NCI-H2107 treated with DMSO at 0.1 percent for 48 hours (cell line): ENCODE measurements around the gene NPHP3.
"Not testable (repeated sequence)": the region's sequence is repeated elsewhere in the genome, so short reads cannot be mapped to it uniquely, and the experiment has no call there.

Experiments used
- DNase-seq: peaks from one replicate; lab custom pipeline; 2025; ENCODE audit not compliant: unreplicated experiment; lab: John Stamatoyannopoulos, UW

Gene NPHP3, protein sequence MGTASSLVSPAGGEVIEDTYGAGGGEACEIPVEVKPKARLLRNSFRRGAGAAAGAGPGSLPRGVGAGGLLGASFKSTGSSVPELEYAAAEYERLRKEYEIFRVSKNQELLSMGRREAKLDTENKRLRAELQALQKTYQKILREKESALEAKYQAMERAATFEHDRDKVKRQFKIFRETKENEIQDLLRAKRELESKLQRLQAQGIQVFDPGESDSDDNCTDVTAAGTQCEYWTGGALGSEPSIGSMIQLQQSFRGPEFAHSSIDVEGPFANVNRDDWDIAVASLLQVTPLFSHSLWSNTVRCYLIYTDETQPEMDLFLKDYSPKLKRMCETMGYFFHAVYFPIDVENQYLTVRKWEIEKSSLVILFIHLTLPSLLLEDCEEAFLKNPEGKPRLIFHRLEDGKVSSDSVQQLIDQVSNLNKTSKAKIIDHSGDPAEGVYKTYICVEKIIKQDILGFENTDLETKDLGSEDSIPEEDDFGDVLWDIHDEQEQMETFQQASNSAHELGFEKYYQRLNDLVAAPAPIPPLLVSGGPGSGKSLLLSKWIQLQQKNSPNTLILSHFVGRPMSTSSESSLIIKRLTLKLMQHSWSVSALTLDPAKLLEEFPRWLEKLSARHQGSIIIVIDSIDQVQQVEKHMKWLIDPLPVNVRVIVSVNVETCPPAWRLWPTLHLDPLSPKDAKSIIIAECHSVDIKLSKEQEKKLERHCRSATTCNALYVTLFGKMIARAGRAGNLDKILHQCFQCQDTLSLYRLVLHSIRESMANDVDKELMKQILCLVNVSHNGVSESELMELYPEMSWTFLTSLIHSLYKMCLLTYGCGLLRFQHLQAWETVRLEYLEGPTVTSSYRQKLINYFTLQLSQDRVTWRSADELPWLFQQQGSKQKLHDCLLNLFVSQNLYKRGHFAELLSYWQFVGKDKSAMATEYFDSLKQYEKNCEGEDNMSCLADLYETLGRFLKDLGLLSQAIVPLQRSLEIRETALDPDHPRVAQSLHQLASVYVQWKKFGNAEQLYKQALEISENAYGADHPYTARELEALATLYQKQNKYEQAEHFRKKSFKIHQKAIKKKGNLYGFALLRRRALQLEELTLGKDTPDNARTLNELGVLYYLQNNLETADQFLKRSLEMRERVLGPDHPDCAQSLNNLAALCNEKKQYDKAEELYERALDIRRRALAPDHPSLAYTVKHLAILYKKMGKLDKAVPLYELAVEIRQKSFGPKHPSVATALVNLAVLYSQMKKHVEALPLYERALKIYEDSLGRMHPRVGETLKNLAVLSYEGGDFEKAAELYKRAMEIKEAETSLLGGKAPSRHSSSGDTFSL (N-terminal part only)

DNA sequence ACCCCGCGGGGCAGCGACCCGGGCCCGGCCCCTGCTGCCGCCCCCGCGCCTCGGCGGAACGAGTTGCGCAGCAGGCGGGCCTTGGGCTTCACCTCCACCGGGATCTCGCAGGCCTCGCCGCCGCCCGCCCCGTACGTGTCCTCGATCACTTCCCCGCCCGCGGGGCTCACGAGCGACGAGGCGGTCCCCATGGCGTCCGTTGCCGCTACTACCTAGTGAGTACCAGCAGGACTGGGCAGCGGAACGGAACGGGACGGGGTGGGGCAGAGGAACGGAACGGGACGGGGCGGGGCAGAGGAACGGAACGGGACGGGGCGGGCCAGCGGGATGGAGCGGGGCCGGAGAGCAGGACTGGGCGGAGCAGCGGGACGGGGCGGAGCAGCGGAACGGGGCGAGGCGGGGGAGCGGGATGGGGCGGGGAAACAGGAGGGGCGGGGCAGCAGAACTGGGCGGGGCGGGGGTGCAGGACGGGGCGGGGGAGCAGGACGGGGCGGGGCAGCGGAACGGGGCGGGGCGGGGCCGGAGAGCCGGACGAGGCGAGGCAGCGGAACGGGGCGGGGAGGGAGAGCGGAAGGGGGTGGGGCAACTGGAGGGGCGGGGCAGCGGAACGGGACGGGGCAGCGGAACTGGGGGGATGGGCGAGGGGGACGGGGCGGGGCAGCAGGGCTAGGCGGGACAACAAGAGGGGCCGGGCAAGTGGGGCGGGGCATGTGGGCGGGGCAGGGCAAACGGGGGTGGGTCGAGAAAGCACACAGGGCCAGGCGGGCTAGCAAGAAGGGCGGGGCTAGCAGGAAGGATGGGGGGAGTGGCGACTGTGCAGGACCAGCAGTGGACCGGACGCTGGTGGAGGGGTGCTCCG, at the start of gene NPHP3:
TSS of gene NPHP3 (minus strand) at position 245 of the 859 bp plus-strand sequence. CDS start at position 191, 54 bp downstream.
- DNase-seq: peak; percentile 87

DNA sequence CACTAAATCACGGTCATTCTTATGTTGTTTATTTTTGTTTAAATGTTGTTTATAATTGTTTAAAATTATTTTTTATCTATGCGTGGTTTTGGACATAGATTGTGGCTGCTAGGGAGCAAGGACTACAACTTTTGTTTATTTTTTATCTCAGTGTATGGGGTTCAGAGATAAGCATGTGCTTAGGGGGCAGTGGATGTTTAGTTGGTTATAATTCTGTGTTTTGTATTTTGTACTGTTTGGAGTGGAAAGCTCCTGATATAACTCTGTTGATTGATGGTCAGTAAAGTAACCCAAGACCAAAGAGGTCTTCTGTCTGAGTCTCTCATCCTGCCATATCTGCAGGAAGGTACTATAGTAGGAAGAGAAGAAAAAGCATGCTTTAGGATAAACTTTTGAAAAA, 36.5 kb upstream of the NPHP3 start:
- DNase-seq: no peak

DNA sequence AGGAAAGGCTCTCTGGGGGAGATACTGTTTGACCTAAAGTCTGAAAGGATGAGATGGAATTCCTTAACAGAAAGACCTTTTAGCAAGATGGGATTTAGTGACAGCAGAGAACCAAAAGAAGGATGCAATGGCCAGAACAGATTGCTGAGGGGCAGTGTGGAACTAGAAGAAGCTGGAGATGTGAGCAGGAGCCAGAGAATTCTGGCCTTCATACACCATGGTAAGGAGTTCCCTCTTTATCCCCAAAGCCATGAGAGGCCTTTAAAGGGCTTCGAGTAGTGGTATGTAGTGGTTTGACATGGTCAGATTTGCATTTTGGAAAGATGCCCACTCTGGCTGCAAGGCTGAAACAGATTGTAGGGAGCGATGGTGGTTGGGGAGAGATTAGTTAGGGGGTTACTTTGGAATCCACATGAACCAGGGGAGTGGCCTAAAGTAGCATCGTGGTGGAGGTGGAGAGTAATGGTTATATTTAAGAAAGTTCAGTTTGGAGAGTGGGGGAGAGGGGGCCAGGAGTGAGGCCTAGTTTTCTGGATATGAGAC, 34.0 kb upstream of the NPHP3 start:
- DNase-seq: no peak

DNA sequence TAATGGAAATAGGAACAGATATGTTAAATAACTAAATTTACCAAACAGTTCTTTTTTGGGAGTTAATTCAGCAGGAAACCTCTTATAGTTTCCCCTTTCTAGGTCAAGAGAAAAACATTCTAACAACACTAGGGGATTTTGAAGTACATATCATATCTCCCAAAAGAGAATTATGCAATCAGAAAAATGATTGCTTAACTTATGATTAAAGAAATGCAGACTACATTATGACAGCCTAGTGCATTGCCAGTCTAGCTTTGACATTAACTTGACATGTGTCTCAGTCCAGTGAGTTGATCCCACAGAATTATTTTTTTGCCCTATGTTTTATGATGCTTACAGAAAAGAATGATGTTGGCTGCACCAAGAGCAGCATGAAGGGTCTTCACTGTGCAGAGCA, 31.7 kb upstream of the NPHP3 start:
- no peak for DNase-seq

DNA sequence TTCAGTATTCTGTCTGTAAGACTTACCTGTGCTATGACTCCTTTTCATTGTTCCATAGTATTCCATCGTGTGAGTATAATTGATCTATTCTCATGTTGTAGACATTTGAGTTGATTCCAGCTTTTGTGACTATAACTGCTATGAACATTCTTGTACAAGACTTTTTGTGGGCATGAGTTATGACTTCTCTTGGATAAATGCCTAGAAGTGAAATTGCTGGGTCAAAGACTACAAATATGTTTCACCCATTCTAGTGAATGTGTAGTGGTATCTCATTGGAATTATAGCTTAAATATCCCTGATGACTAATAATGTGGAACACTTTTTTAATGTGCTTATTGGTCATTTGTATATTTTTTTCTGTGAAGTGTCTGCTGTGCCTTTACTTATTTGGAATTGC, 27.6 kb upstream of the NPHP3 start:
- DNase-seq: no peak

DNA sequence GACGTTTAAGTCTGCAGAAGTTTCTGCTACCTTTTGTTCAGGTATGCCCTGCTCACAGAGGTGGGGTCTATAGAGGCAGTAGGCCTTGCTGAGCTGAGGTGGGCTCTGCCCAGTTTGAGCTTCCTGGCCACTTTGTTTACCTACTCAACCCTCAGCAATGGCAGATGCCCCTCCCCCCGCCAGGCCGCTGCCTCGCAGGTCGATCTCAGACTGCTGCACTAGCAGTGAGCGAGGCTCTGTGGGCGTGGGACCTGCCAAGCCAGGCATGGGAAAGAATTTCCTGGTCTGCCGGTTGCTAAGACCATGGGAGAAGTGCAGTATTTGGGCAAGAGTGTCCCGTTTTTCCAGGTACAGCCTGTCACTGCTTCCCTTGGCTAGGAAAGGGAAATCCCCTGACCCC, 24.5 kb upstream of the NPHP3 start:
- DNase-seq: not testable (repeated sequence)

DNA sequence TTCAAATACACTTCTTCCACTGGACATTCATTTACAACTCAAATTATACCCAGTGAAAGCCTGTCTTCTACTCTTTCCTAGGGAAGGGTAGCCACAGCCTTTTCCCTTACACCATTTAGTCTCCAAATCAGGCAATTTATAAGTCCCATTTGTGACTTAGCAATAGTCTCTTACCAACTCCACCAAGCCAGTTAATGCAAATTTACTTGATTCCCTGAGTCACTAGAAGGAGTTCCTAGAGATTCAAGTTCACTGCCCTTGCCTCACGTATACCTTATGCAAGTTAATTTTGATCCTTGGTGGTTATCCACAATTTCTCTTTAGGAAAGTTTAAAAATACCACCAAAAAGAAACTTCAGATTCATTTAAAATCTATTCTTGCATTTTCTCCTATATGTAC, 16.1 kb upstream of the NPHP3 start:
- DNase-seq: no peak

DNA sequence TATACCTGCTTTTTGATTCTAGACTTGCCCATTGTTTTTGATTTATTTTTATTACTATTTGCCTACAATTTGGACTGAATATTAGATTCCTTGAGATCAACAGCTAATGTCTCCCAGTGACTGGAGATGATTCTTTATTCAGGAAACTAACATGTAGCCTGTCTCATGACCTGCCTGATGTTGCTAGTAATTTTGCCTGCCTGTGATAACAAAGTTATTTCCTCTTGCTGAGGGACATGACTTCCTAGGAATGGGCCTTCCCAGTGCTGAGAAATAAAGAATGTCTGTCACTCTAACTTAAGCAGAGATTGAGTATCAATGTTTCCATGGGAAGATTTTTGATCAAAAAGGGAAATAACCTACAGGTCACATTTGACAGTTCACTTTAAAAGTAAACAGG, 13.4 kb upstream of the NPHP3 start:
- no peak for DNase-seq

DNA sequence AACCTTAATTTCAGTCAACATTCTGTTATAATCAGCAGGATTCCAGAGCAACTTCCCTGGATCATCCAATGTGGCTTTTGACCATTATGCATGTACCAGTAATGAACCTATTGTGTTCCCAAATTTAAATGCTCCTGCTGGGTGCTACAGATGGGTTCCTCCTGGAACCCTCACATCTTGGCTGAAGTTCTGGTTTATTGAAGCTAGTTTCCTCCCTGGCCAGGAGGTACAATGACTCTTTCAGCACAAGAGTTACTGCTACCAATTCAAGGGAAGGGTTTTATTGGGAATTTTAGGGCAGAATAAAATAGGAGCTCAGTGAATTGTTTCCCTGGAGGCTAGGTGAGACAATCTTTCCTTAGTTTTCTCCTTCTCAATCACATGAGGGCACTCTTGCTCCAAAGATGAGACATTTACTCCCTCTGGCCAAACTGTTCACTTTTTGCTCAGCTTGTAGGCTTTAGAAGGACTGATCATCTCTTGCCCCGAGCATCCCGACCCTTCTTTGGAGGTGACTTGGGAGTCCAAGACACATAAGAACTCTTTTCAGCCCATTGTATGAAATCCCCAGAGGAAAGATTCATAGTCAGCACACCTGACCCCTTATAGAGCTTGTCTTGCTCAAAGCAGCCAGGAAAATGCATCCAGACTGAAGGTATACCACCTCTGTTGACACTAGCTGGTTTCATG, 8.8 kb upstream of the NPHP3 start:
- DNase-seq: peak; percentile 65

DNA sequence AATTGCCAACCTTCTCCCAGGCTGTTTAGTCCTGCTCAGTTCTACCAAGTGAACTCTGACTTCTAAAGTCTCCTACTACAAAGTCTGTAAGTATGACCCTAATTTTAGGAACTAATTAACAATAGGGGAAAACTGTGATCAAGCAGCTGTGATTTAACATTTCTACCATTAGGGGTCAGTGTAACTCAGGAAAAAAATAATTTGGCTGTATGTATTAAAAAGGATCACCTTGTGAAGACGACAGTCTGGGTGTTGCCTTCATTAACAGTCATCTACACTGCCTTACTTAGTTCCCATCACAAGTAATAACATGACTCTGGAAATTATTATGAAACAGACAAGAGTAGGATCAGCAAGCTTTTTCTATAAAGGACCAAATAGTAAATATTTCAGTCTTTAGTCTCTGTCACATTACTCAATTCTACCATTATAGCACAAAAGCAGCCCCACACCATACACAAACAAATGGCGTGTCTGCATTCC, 4.2 kb upstream of the NPHP3 start:
- DNase-seq: peak; percentile 75

DNA sequence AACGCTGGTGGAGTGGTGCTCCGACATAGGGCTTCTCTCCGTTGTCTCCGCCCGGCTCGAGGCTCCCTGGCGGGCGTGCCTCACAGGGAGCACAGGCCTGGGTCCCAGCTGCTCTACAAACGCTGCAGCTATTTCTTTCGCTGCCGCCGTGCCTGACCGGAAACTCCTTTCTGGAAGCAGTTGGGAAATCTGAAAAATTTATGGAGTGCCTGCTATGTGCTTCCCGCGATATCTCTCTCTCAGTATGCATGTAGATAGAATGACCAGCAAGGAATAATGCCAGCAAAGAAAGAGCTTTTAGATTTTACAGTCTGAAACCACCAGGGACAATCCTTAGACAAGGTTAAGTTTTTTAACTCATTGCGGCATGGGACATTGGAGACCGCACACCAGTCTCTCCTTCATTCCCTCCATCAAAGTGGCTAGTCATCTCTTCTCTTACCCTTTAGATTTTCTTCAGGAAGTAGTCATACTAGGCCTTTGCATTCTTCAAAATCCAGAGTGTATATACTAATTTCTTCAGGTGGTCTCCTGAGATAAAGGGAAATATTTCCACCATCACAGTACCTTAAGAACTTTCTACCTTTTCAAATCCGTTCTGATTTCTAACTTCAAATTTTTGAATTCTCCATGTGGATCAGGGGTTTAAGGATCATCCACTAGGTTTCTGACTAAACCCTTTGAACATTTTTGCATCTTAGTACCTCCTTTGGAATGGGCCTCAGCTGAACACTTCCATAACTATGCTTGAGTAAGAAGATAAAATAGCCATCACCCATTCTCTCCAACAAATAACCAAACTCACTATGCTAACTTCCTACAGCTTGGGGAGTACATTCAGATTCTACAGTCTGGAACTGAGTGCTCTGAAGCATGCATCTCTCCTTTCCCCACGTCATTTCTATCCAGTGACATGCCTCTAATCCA, 1.1 kb upstream of the NPHP3 start:
- peak; percentile 41 for DNase-seq

DNA sequence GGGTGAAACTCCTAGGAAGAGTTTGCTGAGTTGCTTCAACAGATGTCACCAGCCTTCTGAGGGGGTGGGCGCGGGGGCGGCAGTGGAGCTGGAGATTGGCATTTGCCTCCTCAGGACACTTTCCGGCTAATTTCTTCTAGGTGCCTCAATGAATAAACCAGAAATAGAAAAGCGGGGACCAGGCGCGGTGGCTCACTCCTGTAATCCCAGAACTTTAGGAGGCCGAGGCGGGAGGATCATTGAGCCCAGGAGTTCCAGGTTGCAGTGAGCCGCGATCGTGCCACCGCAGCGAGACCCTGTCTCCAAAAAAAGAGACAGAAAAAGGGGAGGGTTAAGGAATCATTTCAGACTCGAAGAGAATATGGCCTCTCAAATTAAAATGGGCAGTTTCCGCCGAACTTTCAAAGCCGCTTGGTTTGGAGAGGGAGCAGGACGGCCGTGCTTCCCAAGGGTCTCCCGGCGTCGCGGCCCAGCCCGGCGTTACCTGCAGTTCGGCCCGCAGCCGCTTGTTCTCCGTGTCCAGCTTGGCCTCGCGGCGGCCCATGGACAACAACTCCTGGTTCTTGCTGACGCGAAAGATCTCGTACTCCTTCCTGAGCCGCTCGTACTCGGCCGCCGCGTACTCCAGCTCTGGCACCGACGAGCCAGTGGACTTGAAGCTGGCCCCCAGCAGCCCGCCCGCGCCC, 587 bp downstream of the NPHP3 start:
- peak; percentile 26 for DNase-seq

DNA sequence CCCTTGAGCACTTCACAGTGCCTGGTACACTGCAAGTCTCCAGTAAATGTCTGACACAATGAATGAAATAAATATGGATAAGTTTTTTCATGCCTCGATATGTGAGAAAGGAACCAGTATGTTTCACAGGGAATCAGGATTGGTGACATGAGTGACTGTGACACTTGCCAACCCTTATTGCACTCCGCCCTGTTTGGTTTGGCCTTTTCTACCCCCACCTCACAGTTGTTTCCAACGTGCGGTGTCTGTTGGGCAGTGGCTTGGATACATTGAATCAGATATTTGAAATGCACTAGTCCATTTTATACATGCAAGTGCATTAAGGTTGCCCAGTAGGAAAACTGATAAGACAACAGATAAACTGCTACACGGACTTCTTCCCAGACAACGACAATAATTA, 2.0 kb downstream of the NPHP3 start:
- DNase-seq: no peak

DNA sequence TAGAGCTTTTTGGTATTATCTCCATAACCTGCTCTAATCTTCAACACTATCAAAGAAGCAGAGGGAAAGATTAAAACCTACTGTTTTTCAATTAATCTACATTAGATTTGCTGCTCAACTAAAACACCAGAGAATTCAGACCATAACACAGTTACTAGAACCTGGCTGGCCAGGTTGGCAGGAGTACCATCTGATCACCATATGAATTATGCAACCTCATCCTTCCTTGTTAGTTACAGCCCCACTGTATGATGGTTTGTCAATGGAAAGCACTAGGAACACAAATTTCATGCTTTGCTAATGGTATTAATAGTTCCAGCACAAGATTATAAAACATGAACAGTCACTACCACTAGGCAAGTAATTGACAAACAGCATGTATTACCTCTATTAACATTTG, 5.8 kb downstream of the NPHP3 start:
- DNase-seq: no peak

DNA sequence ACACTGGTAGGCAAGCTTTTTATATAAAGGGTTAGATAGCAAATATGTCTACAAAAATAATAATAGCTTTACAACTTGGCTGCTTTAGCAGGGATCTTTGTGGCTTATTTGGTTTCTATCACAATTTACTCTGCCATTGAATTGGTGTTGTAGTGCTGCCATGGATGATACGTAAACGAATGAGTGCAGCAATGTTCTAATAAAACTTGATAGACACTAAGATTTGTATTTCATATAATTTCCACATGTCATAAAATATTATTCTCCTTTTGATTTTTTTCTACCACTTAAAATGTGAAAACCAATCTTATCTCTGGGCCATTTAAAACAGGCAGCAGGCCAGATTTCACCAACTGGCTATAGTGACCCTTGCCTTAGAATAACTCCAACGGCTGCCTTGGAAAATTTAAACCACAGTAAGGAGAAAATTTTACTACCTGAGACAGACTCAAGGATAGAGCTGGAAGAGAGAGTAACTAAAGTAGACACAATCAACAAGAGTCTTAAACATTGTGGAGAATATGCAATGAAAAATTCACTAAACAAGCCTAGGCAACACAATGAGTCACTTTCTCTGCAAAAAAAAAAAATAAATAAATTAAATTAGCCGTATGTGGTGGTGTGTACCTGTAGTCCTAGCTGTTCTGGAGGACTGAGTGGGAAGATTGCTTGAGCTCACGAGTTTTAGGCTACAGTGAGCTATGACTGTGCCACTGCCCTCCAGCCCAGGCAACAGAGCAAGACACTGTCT, 8.1 kb downstream of the NPHP3 start:
- no peak for DNase-seq

DNA sequence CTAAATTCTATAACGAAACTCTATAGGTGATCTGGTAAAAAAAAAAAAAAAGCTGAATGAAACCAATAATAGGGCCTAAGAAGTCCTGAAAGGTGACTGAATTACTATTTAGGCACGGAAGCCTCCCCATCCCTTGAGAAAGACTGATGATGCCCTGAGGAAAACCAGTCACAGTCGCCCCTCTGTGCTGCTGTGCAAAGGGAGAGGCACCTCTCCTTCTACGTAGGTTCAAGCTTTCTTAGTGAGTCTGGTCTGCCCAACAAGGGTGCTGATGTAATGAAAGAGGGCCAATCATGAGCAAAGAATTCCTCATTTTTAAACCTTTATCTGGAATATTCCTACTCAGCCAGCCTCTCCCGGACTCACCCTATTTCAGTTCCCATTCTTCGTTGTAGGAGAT, 11.9 kb downstream of the NPHP3 start:
- no peak for DNase-seq

DNA sequence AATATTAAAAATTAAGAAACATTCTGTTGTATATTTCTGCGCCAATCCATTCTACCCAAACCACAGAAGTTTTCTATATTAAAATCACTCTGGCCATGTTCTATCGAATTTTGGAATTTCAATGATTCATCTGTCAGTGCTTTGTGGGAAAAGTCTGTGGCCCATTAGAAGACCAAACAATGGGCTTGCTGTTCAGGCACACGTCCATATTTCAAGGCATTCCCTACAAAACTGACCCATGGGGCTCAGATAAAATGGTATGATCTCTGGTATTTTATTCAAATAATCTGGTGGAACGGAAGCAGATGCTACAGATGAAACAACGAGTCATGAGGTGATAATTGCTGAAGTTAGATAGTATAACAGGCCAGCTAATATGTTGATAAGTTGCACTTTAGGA, 12.4 kb downstream of the NPHP3 start:
- no peak for DNase-seq
